Smooth muscle cell (in vitro differentiated cells): ENCODE data around the gene FKBP4. TPM values are rescaled to one million over a fixed set of nuclear protein-coding genes. Genes with fewer than 3 reads are reported as not detected.

ENCODE experiments used
- DNase-seq: peaks from one replicate; lab custom pipeline; 2025; ENCODE audit not compliant: unreplicated experiment; lab: John Stamatoyannopoulos, UW
- H2AFZ ChIP-seq: fragments of 200-600 bp; sonication (generic); 2 replicates; pipeline ENCODE4 v1.6.0; 2016; ENCODE audit warnings: antibody characterized with exemption, low read depth, mild to moderate bottlenecking
- H3F3A ChIP-seq: fragments of 200-600 bp; sonication (generic); 2 replicates; pipeline ENCODE4 v1.6.0; 2017; ENCODE audit warnings: antibody characterized with exemption, low read depth
- H3K27ac ChIP-seq: fragments of 200-600 bp; sonication (generic); 2 replicates; pipeline ENCODE4 v1.5.1; 2016; ENCODE audit warnings: low read depth, mild to moderate bottlenecking
- H3K27me3 ChIP-seq: fragments of 200-600 bp; sonication (generic); 2 replicates; pipeline ENCODE4 v1.6.1; 2016; ENCODE audit warnings: low read depth, mild to moderate bottlenecking
- H3K36me3 ChIP-seq: fragments of 200-600 bp; sonication (generic); 2 replicates; pipeline ENCODE4 v1.5.1; 2016; ENCODE audit warnings: low read depth
- H3K4me1 ChIP-seq: fragments of 200-600 bp; sonication (generic); 2 replicates; pipeline ENCODE4 v1.5.1; 2016; ENCODE audit warnings: low read depth
- H3K4me2 ChIP-seq: fragments of 200-600 bp; sonication (generic); 2 replicates; pipeline ENCODE4 v1.6.0; 2016; ENCODE audit warnings: mild to moderate bottlenecking
- H3K4me3 ChIP-seq: fragments of 200-600 bp; sonication (generic); 2 replicates; pipeline ENCODE4 v1.5.1; 2016; ENCODE audit warnings: mild to moderate bottlenecking
- H3K79me2 ChIP-seq: fragments of 200-600 bp; sonication (generic); 2 replicates; pipeline ENCODE4 v1.6.0; 2016; ENCODE audit warnings: low read depth, mild to moderate bottlenecking
- H3K9ac ChIP-seq: fragments of 200-600 bp; sonication (generic); 2 replicates; pipeline ENCODE4 v1.6.0; 2016; ENCODE audit warnings: low read depth
- H3K9me3 ChIP-seq: fragments of 200-600 bp; sonication (generic); replicated peaks from 2 replicates; pipeline ENCODE4 v1.5.1; 2016; ENCODE audit warnings: low read depth
- H4K20me1 ChIP-seq: fragments of 200-600 bp; sonication (generic); 2 replicates; pipeline ENCODE4 v1.6.0; 2016; ENCODE audit warnings: low read depth
- WGBS: methylation state at CpG from one replicate; pipeline ENCODE4 v1.1.7; 2016; ENCODE audit warnings: low lambda C conversion rate; 5-methylcytosine and 5-hydroxymethylcytosine counted together
- polyA plus RNA-seq: library from polyadenylated mRNA; unstranded; fragments of >200 nt; fragmentation: Nextera tagmentation; extraction: Ambion mirVana; gene quantifications from 2 replicates; pipeline ENCODE4 v1.2.1, GENCODE V29; 2016
- total RNA-seq: library from RNA; depleted of rRNA; stranded (reverse); fragments of >200 nt; gene quantifications from 2 replicates; pipeline ENCODE4 v1.2.3, GENCODE V29; 2014
- TF ChIP-seq, protein P1 (sequence below): fragments of 200-600 bp; sonication (generic); IDR thresholded peaks from 2 replicates; pipeline ENCODE4 v1.5.1; 2017; ENCODE audit warnings: borderline replicate concordance, mild to moderate bottlenecking, antibody characterized with exemption; ENCODE audit not compliant: insufficient read depth, poor library complexity, severe bottlenecking

The FKBP4 gene
- total and polyA plus RNA-seq, 2 experiments from 2014 or later, result 19.0 to 32.6 TPM

DNA sequence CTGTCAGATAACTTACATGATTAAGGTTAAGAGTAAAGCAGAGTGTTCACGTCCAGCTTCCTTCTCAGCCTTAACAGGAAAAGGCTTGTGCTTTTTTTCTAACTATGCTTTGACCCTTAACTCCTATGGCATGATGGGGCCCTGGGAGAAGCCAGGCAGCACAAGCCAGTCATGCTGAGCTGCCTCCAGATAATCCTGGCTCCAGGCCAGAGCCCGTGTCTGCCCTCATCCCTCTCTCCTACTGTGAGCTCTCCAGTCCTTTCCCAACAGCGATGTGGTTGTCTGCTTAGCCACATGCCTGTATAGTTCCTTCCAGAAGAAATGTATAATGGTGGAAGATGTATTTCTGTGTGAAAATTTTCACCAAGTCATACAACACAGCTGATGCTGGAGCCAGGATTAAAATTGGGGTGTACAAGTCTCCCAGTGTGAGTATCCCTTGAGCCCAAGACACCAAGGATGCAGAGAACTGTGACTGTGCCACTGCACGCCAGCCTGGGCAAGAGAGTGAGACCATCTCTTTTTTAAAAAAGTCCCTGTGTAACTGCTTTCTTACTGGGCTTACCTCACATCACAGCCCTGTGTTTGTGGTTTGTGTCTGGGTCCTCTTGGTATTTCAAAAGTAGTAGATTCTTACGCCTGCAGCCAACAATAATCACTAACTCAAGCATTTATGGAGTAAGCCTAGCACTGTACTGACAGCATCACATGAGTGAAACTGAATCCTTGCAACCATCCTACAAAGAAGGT, 9.8 kb downstream of the FKBP4 start:
- Histone ChIP-seq H3K4me2 (peak overlapping the region; percentile 58), H3F3A (peaks cover 40% of the 10 kb centered on the region), H4K20me1 (peaks cover 8% of the 10 kb centered on the region), H3K27ac (peak overlapping the region; percentile 48), H3K4me1 (peaks cover 3% of the 10 kb centered on the region), H3K36me3 (peaks cover 12% of the 10 kb centered on the region), H3K79me2 (no peaks in the 10 kb centered on the region), H3K9me3 (no peaks in the 10 kb centered on the region), H3K27me3 (no peaks in the 10 kb centered on the region), H2AFZ (no peak overlapping the region), H3K4me3 (no peak overlapping the region), H3K9ac (no peak overlapping the region)
- peak; percentile 31 for DNase-seq
- TF ChIP-seq, protein P1, sequence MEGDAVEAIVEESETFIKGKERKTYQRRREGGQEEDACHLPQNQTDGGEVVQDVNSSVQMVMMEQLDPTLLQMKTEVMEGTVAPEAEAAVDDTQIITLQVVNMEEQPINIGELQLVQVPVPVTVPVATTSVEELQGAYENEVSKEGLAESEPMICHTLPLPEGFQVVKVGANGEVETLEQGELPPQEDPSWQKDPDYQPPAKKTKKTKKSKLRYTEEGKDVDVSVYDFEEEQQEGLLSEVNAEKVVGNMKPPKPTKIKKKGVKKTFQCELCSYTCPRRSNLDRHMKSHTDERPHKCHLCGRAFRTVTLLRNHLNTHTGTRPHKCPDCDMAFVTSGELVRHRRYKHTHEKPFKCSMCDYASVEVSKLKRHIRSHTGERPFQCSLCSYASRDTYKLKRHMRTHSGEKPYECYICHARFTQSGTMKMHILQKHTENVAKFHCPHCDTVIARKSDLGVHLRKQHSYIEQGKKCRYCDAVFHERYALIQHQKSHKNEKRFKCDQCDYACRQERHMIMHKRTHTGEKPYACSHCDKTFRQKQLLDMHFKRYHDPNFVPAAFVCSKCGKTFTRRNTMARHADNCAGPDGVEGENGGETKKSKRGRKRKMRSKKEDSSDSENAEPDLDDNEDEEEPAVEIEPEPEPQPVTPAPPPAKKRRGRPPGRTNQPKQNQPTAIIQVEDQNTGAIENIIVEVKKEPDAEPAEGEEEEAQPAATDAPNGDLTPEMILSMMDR, result no peak
- 63% methylated on average over 5 of the region's 5 CpGs for whole genome bisulfite sequencing

- Histone ChIP-seq H3K4me2 (peak overlapping the region; percentile 58), H3K27ac (peak overlapping the region; percentile 48), H3K27me3 (no peaks in the 10 kb centered on the region), H3K9me3 (no peaks in the 10 kb centered on the region), H3K36me3 (peaks cover 12% of the 10 kb centered on the region), H3K79me2 (no peaks in the 10 kb centered on the region), H3K4me1 (peaks cover 3% of the 10 kb centered on the region), H2AFZ (no peak overlapping the region), H3K4me3 (no peak overlapping the region), H4K20me1 (peaks cover 8% of the 10 kb centered on the region), H3F3A (peaks cover 40% of the 10 kb centered on the region), H3K9ac (no peak overlapping the region)
- WGBS, result 43% methylated on average over 2 of the region's 2 CpGs
- TF ChIP-seq, protein P1, result no peak
- DNase-seq, result no peak
Measured at GRCh38 chr12:2805143-2805520, 10.4 kb downstream of the FKBP4 start.

DNA sequence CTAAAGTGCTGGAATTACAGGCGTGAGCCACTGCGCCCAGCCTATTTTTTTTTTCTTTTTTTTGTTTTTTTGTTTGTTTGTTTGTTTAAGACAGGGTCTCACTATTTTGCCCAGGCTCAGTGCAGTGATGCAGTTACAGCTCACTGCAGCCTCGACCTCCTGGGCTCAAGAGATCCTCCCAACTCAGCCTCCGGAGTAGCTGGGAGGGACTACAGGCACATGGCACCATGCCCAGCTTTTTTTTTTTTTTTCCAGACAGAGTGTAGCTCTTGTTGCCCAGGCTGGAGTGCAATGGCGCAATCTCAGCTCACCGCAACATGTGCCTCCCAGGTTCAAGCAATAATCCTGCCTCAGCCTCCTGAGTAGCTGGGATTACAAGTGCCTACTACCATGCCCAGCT, 11.9 kb downstream of the FKBP4 start:
- Histone ChIP-seq H3K27me3 (no peaks in the 10 kb centered on the region), H3K9ac (no peak overlapping the region), H3F3A (peaks cover 40% of the 10 kb centered on the region), H2AFZ (no peak overlapping the region), H3K4me2 (no peak overlapping the region), H3K4me3 (no peak overlapping the region), H4K20me1 (peaks cover 8% of the 10 kb centered on the region), H3K27ac (no peak overlapping the region), H3K4me1 (peaks cover 3% of the 10 kb centered on the region), H3K79me2 (peaks cover 3% of the 10 kb centered on the region), H3K36me3 (peaks cover 8% of the 10 kb centered on the region), H3K9me3 (no peaks in the 10 kb centered on the region)
- DNase-seq, result no peak
- over 99% methylated on average over 6 of the region's 6 CpGs for WGBS
- TF ChIP-seq, protein P1, result no peak

GRCh38 chr12:2811801-2812200, 17.0 kb downstream of the FKBP4 start:
- peak overlapping the region; percentile 90 for H3K4me2 ChIP-seq
- WGBS, result 81% methylated on average over 5 of the region's 5 CpGs
- no peak for DNase-seq
- H3K79me2 ChIP-seq, result peaks cover 29% of the 10 kb centered on the region
- peak overlapping the region; percentile 88 for H3K27ac ChIP-seq
- peaks cover 3% of the 10 kb centered on the region for H3K4me1 ChIP-seq
- no peaks in the 10 kb centered on the region for H3K36me3 ChIP-seq
- H3K4me3 ChIP-seq, result peak overlapping the region; percentile 67
- no peaks in the 10 kb centered on the region for H4K20me1 ChIP-seq
- H2AFZ ChIP-seq, result peak overlapping the region; percentile 17
- peak overlapping the region; percentile 34 for H3K9ac ChIP-seq
- TF ChIP-seq, protein P1, result no peak
- H3K27me3 ChIP-seq, result no peaks in the 10 kb centered on the region
- no peaks in the 10 kb centered on the region for H3F3A ChIP-seq
- H3K9me3 ChIP-seq, result no peaks in the 10 kb centered on the region
